GM06990 (cell line): Measurements from ENCODE around the gene CDH16.

Source experiments
- DNase-seq: peaks from one replicate; pipeline ENCODE4 v3.0.0-alpha.2; 2011; ENCODE audit not compliant: insufficient read length; ENCODE audit errors: extremely low read depth
- H3K27me3 ChIP-seq: replicated peaks from 2 replicates; pipeline ENCODE4 v1.6.0; 2011; ENCODE audit warnings: low read length; ENCODE audit not compliant: control insufficient read depth, insufficient read depth
- H3K36me3 ChIP-seq: 2 replicates; pipeline ENCODE4 v1.5.1; 2011; ENCODE audit warnings: low read length; ENCODE audit not compliant: control insufficient read depth, insufficient read depth
- H3K4me3 ChIP-seq: replicated peaks from 2 replicates; pipeline ENCODE4 v1.5.1; 2011; ENCODE audit warnings: low read depth, mild to moderate bottlenecking, control low read depth, low read length
- CTCF ChIP-seq: IDR thresholded peaks from 2 replicates; pipeline ENCODE4 v1.5.1; 2011; ENCODE audit warnings: low read length, control low read depth, mild to moderate bottlenecking, inconsistent platforms; ENCODE audit not compliant: insufficient read depth, poor library complexity, severe bottlenecking

CDH16 gene

DNA sequence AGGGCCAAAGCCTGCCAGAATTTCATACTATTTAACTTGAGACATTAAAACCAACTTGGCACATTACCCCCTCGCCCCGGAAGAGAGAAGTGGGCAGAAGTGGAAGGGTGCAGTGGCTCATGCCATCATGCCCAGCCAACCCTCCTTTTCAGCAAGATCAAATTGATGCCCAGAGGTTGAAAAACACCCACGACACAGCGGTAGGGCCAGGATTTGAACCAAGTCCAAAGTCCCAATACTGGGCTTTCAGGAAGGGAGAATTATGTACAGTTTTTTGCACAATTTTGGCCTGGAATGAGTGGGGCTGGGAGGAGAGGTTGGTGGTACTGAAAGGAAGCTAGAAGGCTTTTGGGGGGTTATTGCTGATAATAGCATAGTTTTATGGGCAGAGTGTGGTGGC lies 27.3 kb downstream of the CDH16 start:
- H3K36me3 ChIP-seq, result no peaks in the 10 kb centered on the region; the same call in none of the 2 replicates
- no peak for TF ChIP-seq CTCF
- no peaks in the 10 kb centered on the region for H3K27me3 ChIP-seq
- DNase-seq, result no peak
- no peak overlapping the region for H3K4me3 ChIP-seq

- Histone ChIP-seq H3K4me3 (no peak overlapping the region), H3K36me3 (no peaks in the 10 kb centered on the region; the same call in none of the 2 replicates), H3K27me3 (no peaks in the 10 kb centered on the region)
- TF ChIP-seq CTCF, result no peak
- DNase-seq, result no peak
Measured at GRCh38 chr16:66890799-66891198, 27.9 kb downstream of the CDH16 start.

DNA sequence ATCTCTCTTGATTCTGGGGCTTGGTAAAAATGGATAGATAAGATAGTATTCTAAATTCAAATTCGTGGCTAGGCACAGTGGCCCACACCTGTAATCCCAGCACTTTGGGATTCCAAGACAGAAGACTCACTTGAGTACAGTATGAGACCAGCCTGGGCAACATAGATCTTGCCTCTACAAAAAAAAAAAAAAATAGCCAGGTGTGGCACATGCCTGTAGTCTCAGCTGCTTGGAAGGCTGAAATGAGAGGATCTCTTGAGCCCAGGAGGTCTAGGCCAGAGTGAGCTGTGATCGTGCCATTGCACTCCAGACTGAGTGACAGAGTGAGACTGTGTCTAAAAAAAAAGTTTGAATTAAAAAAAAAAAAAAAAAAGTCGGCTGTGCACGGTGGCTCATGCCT lies 29.1 kb downstream of the CDH16 start:
- TF ChIP-seq CTCF, result no peak
- Histone ChIP-seq H3K27me3 (no peaks in the 10 kb centered on the region), H3K36me3 (peaks cover 10% of the 10 kb centered on the region), H3K4me3 (no peak overlapping the region)
- no peak for DNase-seq

- Histone ChIP-seq H3K36me3 (peaks cover 13% of the 10 kb centered on the region), H3K4me3 (no peak overlapping the region), H3K27me3 (no peaks in the 10 kb centered on the region)
- no peak for DNase-seq
- TF ChIP-seq CTCF, result no peak
Measured at GRCh38 chr16:66888647-66889615, 29.8 kb downstream of the CDH16 start.

- TF ChIP-seq CTCF, result no peak
- Histone ChIP-seq H3K4me3 (no peak overlapping the region), H3K36me3 (peaks cover 13% of the 10 kb centered on the region), H3K27me3 (no peaks in the 10 kb centered on the region)
- DNase-seq, result no peak
Measured at GRCh38 chr16:66886914-66887313, 31.8 kb downstream of the CDH16 start.

DNA sequence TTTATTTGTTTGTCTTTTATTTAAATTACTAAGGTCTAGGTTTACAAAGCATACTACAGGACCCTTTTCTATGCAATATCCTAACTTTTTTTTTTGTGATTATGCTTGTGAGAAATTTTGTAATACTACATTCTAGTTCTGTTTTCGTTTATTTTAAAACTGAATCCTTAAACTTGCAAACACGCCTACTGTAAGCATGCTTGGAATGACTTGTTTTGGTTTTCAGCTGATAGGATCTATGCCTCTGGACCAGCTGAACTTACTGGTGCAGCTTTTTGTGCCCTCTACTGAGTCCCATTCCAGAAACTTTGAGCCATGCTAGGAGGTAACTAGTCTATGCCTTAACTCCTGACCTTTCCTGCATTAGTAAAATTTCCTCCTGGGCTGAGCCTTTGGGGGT lies 32.4 kb downstream of the CDH16 start:
- Histone ChIP-seq H3K27me3 (no peaks in the 10 kb centered on the region), H3K36me3 (peaks cover 13% of the 10 kb centered on the region), H3K4me3 (no peak overlapping the region)
- DNase-seq, result no peak
- TF ChIP-seq CTCF, result no peak
